ENCODE measurements around the gene IL1B. TPM values are rescaled to one million over a fixed set of nuclear protein-coding genes. Genes with fewer than 3 reads are reported as not detected.

The IL1B gene
- polyA plus RNA-seq, 1 of the 3 experiments (the other 2 are of a cell fraction): 0.25 TPM

DNA sequence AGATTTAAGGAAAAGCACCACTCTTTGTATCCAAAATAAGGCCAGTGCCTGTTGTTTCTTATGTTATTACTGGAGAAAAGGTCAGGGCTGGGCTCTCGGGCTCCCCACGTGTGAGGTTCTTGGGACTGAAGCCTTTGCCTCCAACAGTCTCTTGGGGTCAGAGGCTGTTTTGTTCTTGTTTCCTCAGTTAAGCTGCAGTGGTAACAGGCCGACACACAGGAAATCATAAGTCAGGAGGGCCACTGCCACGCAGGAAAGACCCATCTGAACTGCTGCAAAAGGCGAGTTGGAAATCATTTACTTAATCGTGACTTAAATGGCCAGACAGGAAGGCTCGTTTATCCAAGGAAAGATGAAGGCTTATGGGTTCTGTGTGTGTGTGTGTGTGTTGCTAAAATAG, 44.1 kb upstream of the IL1B start:
- WGBS (ENCODE audit: low lambda C conversion rate): 41% methylated on average over 7 of the region's 7 CpGs
- DNase-seq: no peak
- no peak overlapping the region for H3K4me3 ChIP-seq (ENCODE audit: low read depth in 2 of 2, low read length in 1 of 2)
- no peaks in the 10 kb centered on the region for H3K36me3 ChIP-seq (replicated peaks in 1 of 2; ENCODE audit: control insufficient read depth in 1 of 2, insufficient read depth in 2 of 2, low read length in 1 of 2)
- H4K20me1 ChIP-seq (ENCODE audit: insufficient read depth): no peaks in the 10 kb centered on the region
- H3F3A ChIP-seq (replicated peaks; ENCODE audit: insufficient read depth): no peaks in the 10 kb centered on the region
- H3K9ac ChIP-seq: no peak overlapping the region
- H3K27ac ChIP-seq (ENCODE audit: low read depth in 2 of 2, low read length in 1 of 2): no peak overlapping the region
- H3K9me2 ChIP-seq: no peaks in the 10 kb centered on the region
- no peaks in the 10 kb centered on the region for H3K9me3 ChIP-seq
- H3K79me2 ChIP-seq (ENCODE audit: insufficient read depth): no peaks in the 10 kb centered on the region
- no peak overlapping the region for H2AFZ ChIP-seq (ENCODE audit: low read depth)
- H3K4me2 ChIP-seq: peak overlapping the region; percentile 20; the same call in 1 of the 2 replicates
- peaks cover 0 to 11% of the 10 kb centered on the region in 2 experiments; a peak in 1 of 4 replicates for H3K4me1 ChIP-seq (ENCODE audit: control insufficient read depth in 1 of 2, insufficient read depth in 2 of 2, low read depth in 1 of 2, low read length in 1 of 2)
- H3K27me3 ChIP-seq (ENCODE audit: insufficient read depth): no peaks in the 10 kb centered on the region
- ChIA-PET POLR2A (no interaction called here), CTCF (interaction anchor here (1.2 kb wide), 1 partner anchor 78 kb away, joined by 3 read pairs; no protein-coding TSS in a partner anchor)
- TF ChIP-seq YY1 (IDR thresholded peaks at IDR 0.05; ENCODE audit: low read depth): no peak
- TF ChIP-seq RFX5 (IDR thresholded peaks at IDR 0.05; ENCODE audit: low read length): no peak
- TF ChIP-seq MEF2A (IDR thresholded peaks at IDR 0.05; ENCODE audit: borderline replicate concordance, low read depth): no peak

- Histone ChIP-seq H3K36me3 (replicated peaks in 1 of 2; ENCODE audit: control insufficient read depth in 1 of 2, insufficient read depth in 2 of 2, low read length in 1 of 2) (no peaks in the 10 kb centered on the region), H3F3A (replicated peaks; ENCODE audit: insufficient read depth) (no peaks in the 10 kb centered on the region), H3K9me3 (no peaks in the 10 kb centered on the region), H3K79me2 (ENCODE audit: insufficient read depth) (no peaks in the 10 kb centered on the region), H3K9ac (no peak overlapping the region), H2AFZ (ENCODE audit: low read depth) (no peak overlapping the region), H3K4me2 (peak overlapping the region; percentile 20; the same call in 1 of the 2 replicates), H4K20me1 (ENCODE audit: insufficient read depth) (no peaks in the 10 kb centered on the region), H3K9me2 (no peaks in the 10 kb centered on the region), H3K4me1 (ENCODE audit: control insufficient read depth in 1 of 2, insufficient read depth in 2 of 2, low read depth in 1 of 2, low read length in 1 of 2) (peaks cover 0 to 11% of the 10 kb centered on the region in 2 experiments; a peak in 1 of 4 replicates), H3K27ac (ENCODE audit: low read depth in 2 of 2, low read length in 1 of 2) (no peak overlapping the region), H3K27me3 (ENCODE audit: insufficient read depth) (no peaks in the 10 kb centered on the region), H3K4me3 (ENCODE audit: low read depth in 2 of 2, low read length in 1 of 2) (no peak overlapping the region)
- no peak for DNase-seq
- 50% methylated on average over 4 of the region's 5 CpGs for WGBS (ENCODE audit: low lambda C conversion rate)
- ChIA-PET POLR2A (no interaction called here), CTCF (interaction anchor here (1.2 kb wide), 1 partner anchor 79 kb away, joined by 3 read pairs; no protein-coding TSS in a partner anchor)
- TF ChIP-seq, protein P1, sequence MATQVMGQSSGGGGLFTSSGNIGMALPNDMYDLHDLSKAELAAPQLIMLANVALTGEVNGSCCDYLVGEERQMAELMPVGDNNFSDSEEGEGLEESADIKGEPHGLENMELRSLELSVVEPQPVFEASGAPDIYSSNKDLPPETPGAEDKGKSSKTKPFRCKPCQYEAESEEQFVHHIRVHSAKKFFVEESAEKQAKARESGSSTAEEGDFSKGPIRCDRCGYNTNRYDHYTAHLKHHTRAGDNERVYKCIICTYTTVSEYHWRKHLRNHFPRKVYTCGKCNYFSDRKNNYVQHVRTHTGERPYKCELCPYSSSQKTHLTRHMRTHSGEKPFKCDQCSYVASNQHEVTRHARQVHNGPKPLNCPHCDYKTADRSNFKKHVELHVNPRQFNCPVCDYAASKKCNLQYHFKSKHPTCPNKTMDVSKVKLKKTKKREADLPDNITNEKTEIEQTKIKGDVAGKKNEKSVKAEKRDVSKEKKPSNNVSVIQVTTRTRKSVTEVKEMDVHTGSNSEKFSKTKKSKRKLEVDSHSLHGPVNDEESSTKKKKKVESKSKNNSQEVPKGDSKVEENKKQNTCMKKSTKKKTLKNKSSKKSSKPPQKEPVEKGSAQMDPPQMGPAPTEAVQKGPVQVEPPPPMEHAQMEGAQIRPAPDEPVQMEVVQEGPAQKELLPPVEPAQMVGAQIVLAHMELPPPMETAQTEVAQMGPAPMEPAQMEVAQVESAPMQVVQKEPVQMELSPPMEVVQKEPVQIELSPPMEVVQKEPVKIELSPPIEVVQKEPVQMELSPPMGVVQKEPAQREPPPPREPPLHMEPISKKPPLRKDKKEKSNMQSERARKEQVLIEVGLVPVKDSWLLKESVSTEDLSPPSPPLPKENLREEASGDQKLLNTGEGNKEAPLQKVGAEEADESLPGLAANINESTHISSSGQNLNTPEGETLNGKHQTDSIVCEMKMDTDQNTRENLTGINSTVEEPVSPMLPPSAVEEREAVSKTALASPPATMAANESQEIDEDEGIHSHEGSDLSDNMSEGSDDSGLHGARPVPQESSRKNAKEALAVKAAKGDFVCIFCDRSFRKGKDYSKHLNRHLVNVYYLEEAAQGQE (IDR thresholded peaks at IDR 0.05; ENCODE audit: low read depth, low read length): no peak
- peak; percentile 29; the same call in 1 of the 2 replicates for TF ChIP-seq TCF12 (IDR thresholded peaks at IDR 0.05)
- TF ChIP-seq USF2 (IDR thresholded peaks at IDR 0.05; ENCODE audit: borderline replicate concordance, low read depth, low read length): no peak
- no peak for TF ChIP-seq FOXM1 (IDR thresholded peaks at IDR 0.05; ENCODE audit: low read depth)
These were observed 43.5 kb upstream of the IL1B start for GRCh38 chr2:112880091-112880531.
